Activated T-cell treated with anti-CD3 and anti-CD28 coated beads, Interleukin-2, amount 50 U/mL, for 4 hours (primary cell): ENCODE measurements around the gene SNRPD2. TPM values are rescaled to one million over a fixed set of nuclear protein-coding genes. Genes with fewer than 3 reads are reported as not detected.
A peak's percentile ranks its signal among the peaks of the same experiment; 100 is the strongest.
"Not testable (repeated sequence)": the region's sequence is repeated elsewhere in the genome, so short reads cannot be mapped to it uniquely, and the experiment has no call there.

Experiments used
- ATAC-seq, 2 donors: fragments of 200-7000 bp; cut with Tn5 transposase; one replicate each; pipeline ENCODE4 v1.10.0; 2021
- DNase-seq: peaks from one replicate; pipeline ENCODE4 v3.0.0-alpha.2; 2020
- H3K27me3 Mint-ChIP-seq: one replicate; pipeline ENCODE4 v1.8.0; 2021; ENCODE audit warnings: low read depth, mixed read lengths
- H3K36me3 Mint-ChIP-seq: one replicate; pipeline ENCODE4 v1.8.0; 2022; ENCODE audit warnings: mixed read lengths; ENCODE audit not compliant: insufficient read depth
- H3K4me1 Mint-ChIP-seq: one replicate; pipeline ENCODE4 v1.8.0; 2021; ENCODE audit warnings: low read depth, mixed read lengths
- H3K4me3 Mint-ChIP-seq: one replicate; pipeline ENCODE4 v1.8.0; 2021; ENCODE audit warnings: mild to moderate bottlenecking, moderate library complexity, mixed read lengths
- H3K9me3 Mint-ChIP-seq: one replicate; pipeline ENCODE4 v1.8.0; 2021; ENCODE audit warnings: mixed read lengths
- total RNA-seq, 3 donors: library from RNA; stranded (reverse); gene quantifications; one replicate each; pipeline ENCODE4 v1.2.1, GENCODE V29; 2021

The SNRPD2 gene
- total RNA-seq, 3 donors from 2014 or later: 903 to 949 (median 911) TPM

- no peaks in the 10 kb centered on the region for H3K9me3 Mint-ChIP-seq
- no peaks in the 10 kb centered on the region for H3K27me3 Mint-ChIP-seq
- ATAC-seq: no peak
- H3K4me3 Mint-ChIP-seq: no peak overlapping the region
- peaks cover 36% of the 10 kb centered on the region for H3K4me1 Mint-ChIP-seq
- DNase-seq: no peak
- peaks cover 14% of the 10 kb centered on the region for H3K36me3 Mint-ChIP-seq
Observed at GRCh38 chr19:45713141-45713540, 21.4 kb upstream of the SNRPD2 start.

- no peaks in the 10 kb centered on the region for H3K9me3 Mint-ChIP-seq
- no peak for DNase-seq
- ATAC-seq: no peak
- H3K4me3 Mint-ChIP-seq: no peak overlapping the region
- peaks cover 33% of the 10 kb centered on the region for H3K4me1 Mint-ChIP-seq
- no peaks in the 10 kb centered on the region for H3K27me3 Mint-ChIP-seq
- peaks cover 14% of the 10 kb centered on the region for H3K36me3 Mint-ChIP-seq
Observed at GRCh38 chr19:45712699-45713067, 20.9 kb upstream of the SNRPD2 start.

- Mint-ChIP-seq H3K4me1 (peaks cover 28% of the 10 kb centered on the region), H3K4me3 (no peak overlapping the region), H3K9me3 (no peaks in the 10 kb centered on the region), H3K36me3 (peaks cover 14% of the 10 kb centered on the region), H3K27me3 (no peaks in the 10 kb centered on the region)
- no peak for DNase-seq
- ATAC-seq: no peak
Observed at GRCh38 chr19:45711851-45712698, 20.3 kb upstream of the SNRPD2 start.

- Mint-ChIP-seq H3K9me3 (no peaks in the 10 kb centered on the region), H3K4me3 (no peak overlapping the region), H3K36me3 (peaks cover 14% of the 10 kb centered on the region), H3K27me3 (no peaks in the 10 kb centered on the region), H3K4me1 (peaks cover 16% of the 10 kb centered on the region)
- no peak for ATAC-seq
- no peak for DNase-seq
Observed at GRCh38 chr19:45710356-45711130, 18.8 kb upstream of the SNRPD2 start.

GRCh38 chr19:45705710-45706415, 14.1 kb upstream of the SNRPD2 start:
- no peak for ATAC-seq
- H3K4me3 Mint-ChIP-seq: no peak overlapping the region
- H3K27me3 Mint-ChIP-seq: no peaks in the 10 kb centered on the region
- peaks cover 16% of the 10 kb centered on the region for H3K36me3 Mint-ChIP-seq
- H3K9me3 Mint-ChIP-seq: no peaks in the 10 kb centered on the region
- H3K4me1 Mint-ChIP-seq: peaks cover 7% of the 10 kb centered on the region
- DNase-seq: no peak

- H3K9me3 Mint-ChIP-seq: no peaks in the 10 kb centered on the region
- no peak for ATAC-seq
- peaks cover 13% of the 10 kb centered on the region for H3K36me3 Mint-ChIP-seq
- no peak overlapping the region for H3K4me3 Mint-ChIP-seq
- no peaks in the 10 kb centered on the region for H3K27me3 Mint-ChIP-seq
- H3K4me1 Mint-ChIP-seq: peaks cover 4% of the 10 kb centered on the region
- DNase-seq: no peak
Observed at GRCh38 chr19:45705115-45705514, 13.4 kb upstream of the SNRPD2 start.

GRCh38 chr19:45701676-45702075, 9.9 kb upstream of the SNRPD2 start:
- no peak overlapping the region for H3K4me3 Mint-ChIP-seq
- H3K9me3 Mint-ChIP-seq: no peaks in the 10 kb centered on the region
- H3K36me3 Mint-ChIP-seq: peaks cover 12% of the 10 kb centered on the region
- peaks cover 6% of the 10 kb centered on the region for H3K4me1 Mint-ChIP-seq
- no peaks in the 10 kb centered on the region for H3K27me3 Mint-ChIP-seq
- no peak for ATAC-seq
- DNase-seq: no peak

- Mint-ChIP-seq H3K4me1 (peaks cover 30% of the 10 kb centered on the region), H3K27me3 (no peaks in the 10 kb centered on the region), H3K9me3 (no peaks in the 10 kb centered on the region), H3K4me3 (peak overlapping the region; percentile 94), H3K36me3 (peaks cover 23% of the 10 kb centered on the region)
- DNase-seq (peak; percentile 73), ATAC-seq (no peak)
Observed at GRCh38 chr19:45693106-45693788, 1.5 kb upstream of the SNRPD2 start.

- peak; percentile 91 to 92 for ATAC-seq
- peaks cover 25% of the 10 kb centered on the region for H3K36me3 Mint-ChIP-seq
- peak; percentile 94 for DNase-seq
- H3K9me3 Mint-ChIP-seq: no peaks in the 10 kb centered on the region
- H3K4me3 Mint-ChIP-seq: peak within 1 kb of the TSS; percentile 94
- peaks cover 25% of the 10 kb centered on the region for H3K4me1 Mint-ChIP-seq
- no peaks in the 10 kb centered on the region for H3K27me3 Mint-ChIP-seq
Observed at GRCh38 chr19:45692187-45693105, 693 bp upstream of the SNRPD2 start, which contains the start of gene QPCTL. QPCTL (plus strand) TSS chr19:45692666; CDS start chr19:45692704, 38 bp downstream.

- Mint-ChIP-seq H3K4me1 (peaks cover 18% of the 10 kb centered on the region), H3K4me3 (no peak overlapping the region), H3K36me3 (peaks cover 28% of the 10 kb centered on the region), H3K9me3 (no peaks in the 10 kb centered on the region), H3K27me3 (no peaks in the 10 kb centered on the region)
- no peak for ATAC-seq
- DNase-seq: no peak
Observed at GRCh38 chr19:45687599-45687998, 4.2 kb downstream of the SNRPD2 start.

GRCh38 chr19:45685045-45685444, 6.7 kb downstream of the SNRPD2 start:
- Mint-ChIP-seq H3K4me1 (peaks cover 11% of the 10 kb centered on the region), H3K36me3 (peaks cover 26% of the 10 kb centered on the region)
- not testable (repeated sequence) for ATAC-seq, H3K4me3 Mint-ChIP-seq, DNase-seq, H3K9me3 Mint-ChIP-seq, H3K27me3 Mint-ChIP-seq

GRCh38 chr19:45682908-45683307, 8.8 kb downstream of the SNRPD2 start:
- H3K36me3 Mint-ChIP-seq: peaks cover 17% of the 10 kb centered on the region
- H3K27me3 Mint-ChIP-seq: no peaks in the 10 kb centered on the region
- no peak overlapping the region for H3K4me3 Mint-ChIP-seq
- ATAC-seq: no peak
- H3K4me1 Mint-ChIP-seq: peaks cover 8% of the 10 kb centered on the region
- no peak for DNase-seq
- no peaks in the 10 kb centered on the region for H3K9me3 Mint-ChIP-seq

- H3K9me3 Mint-ChIP-seq: no peaks in the 10 kb centered on the region
- DNase-seq (no peak), ATAC-seq (no peak)
- peaks cover 15% of the 10 kb centered on the region for H3K4me1 Mint-ChIP-seq
- H3K27me3 Mint-ChIP-seq: no peaks in the 10 kb centered on the region
- H3K36me3 Mint-ChIP-seq: peaks cover 14% of the 10 kb centered on the region
- H3K4me3 Mint-ChIP-seq: peak overlapping the region; percentile 29
Observed at GRCh38 chr19:45682117-45682516, 9.6 kb downstream of the SNRPD2 start.
